Measurements from ENCODE around the gene SLC44A3.

Gene SLC44A3

GRCh38 chr1:94819945-94820746 is at the start of gene SLC44A3:
SLC44A3 (plus strand) TSS chr1:94820357; CDS start chr1:94820452, 95 bp downstream.
- peak; percentile 28 to 41 for ATAC-seq

GRCh38 chr1:94772230-94772641 is 47.9 kb upstream of the SLC44A3 start:
- ATAC-seq = no peak

- no peak for ATAC-seq
Measured at GRCh38 chr1:94772845-94773244, 47.3 kb upstream of the SLC44A3 start.

- ATAC-seq = peak in 1 of 2 donors; percentile 13
Measured at GRCh38 chr1:94773296-94773809, 46.8 kb upstream of the SLC44A3 start.

- ATAC-seq = no peak
Measured at GRCh38 chr1:94773931-94774422, 46.2 kb upstream of the SLC44A3 start.

- ATAC-seq = no peak
Measured at GRCh38 chr1:94776474-94776873, 43.7 kb upstream of the SLC44A3 start.

- no peak for ATAC-seq
Measured at GRCh38 chr1:94777281-94777680, 42.9 kb upstream of the SLC44A3 start.

- no peak for ATAC-seq
Measured at GRCh38 chr1:94778808-94779207, 41.3 kb upstream of the SLC44A3 start.

GRCh38 chr1:94783342-94784189 is 36.6 kb upstream of the SLC44A3 start:
- ATAC-seq = no peak

- ATAC-seq = no peak
Measured at GRCh38 chr1:94784190-94784515, 36.0 kb upstream of the SLC44A3 start.

GRCh38 chr1:94787691-94788090 is 32.5 kb upstream of the SLC44A3 start:
- ATAC-seq = no peak

- ATAC-seq = no peak
Measured at GRCh38 chr1:94790246-94790645, 29.9 kb upstream of the SLC44A3 start.

GRCh38 chr1:94790670-94791069 is 29.5 kb upstream of the SLC44A3 start:
- no peak for ATAC-seq

GRCh38 chr1:94792473-94793295 is 27.5 kb upstream of the SLC44A3 start:
- peak in 1 of 2 donors; percentile 13 for ATAC-seq

GRCh38 chr1:94793296-94793656 is 26.9 kb upstream of the SLC44A3 start:
- no peak for ATAC-seq

GRCh38 chr1:94795434-94795833 is 24.7 kb upstream of the SLC44A3 start:
- ATAC-seq = no peak

GRCh38 chr1:94796266-94796665 is 23.9 kb upstream of the SLC44A3 start:
- no peak for ATAC-seq

- no peak for ATAC-seq
Measured at GRCh38 chr1:94797291-94797690, 22.9 kb upstream of the SLC44A3 start.

- ATAC-seq = no peak
Measured at GRCh38 chr1:94798054-94798453, 22.1 kb upstream of the SLC44A3 start.

- ATAC-seq = no peak
Measured at GRCh38 chr1:94798462-94798861, 21.7 kb upstream of the SLC44A3 start.

GRCh38 chr1:94799206-94799605 is 21.0 kb upstream of the SLC44A3 start:
- ATAC-seq = no peak

GRCh38 chr1:94801919-94802546 is 18.1 kb upstream of the SLC44A3 start:
- ATAC-seq = no peak
